Fibroblast of pulmonary artery (primary cell): Measurements from ENCODE around the gene METTL24.
"Not testable (repeated sequence)": the region's sequence is repeated elsewhere in the genome, so short reads cannot be mapped to it uniquely, and the experiment has no call there.

Experiments
- DNase-seq: peaks from one replicate; pipeline ENCODE4 v3.0.0-alpha.2; 2010; ENCODE audit warnings: low read depth
- H3K4me3 ChIP-seq: replicated peaks from 2 replicates; pipeline ENCODE4 v1.5.1; 2011; ENCODE audit warnings: low read depth, mild to moderate bottlenecking, control low read depth, low read length, moderate library complexity
- TF ChIP-seq, protein P1 (sequence below): IDR thresholded peaks from 2 replicates; pipeline ENCODE4 v1.5.1; 2011; ENCODE audit warnings: mild to moderate bottlenecking, control low read depth, low read length, inconsistent platforms; ENCODE audit errors: missing control alignments

Gene METTL24

DNA sequence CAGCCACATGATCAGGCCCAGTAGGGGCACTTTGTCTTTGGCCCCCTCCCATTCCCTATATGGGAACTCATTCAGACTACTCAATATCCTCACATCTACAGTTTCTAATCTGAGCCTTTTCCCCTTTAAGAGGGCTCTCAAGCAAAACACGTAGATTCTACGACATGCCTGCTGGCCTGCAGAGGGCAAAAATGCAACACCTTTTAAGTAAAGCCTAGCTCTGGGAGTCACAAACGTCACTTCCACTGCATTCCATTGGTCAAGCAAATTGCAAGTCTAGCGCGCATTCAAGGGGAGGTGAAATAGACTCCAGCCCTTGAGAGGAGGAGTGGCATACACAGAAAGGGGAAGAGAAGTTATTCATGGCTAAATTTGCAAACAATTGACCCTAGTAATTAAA, 107.3 kb downstream of the METTL24 start:
- no peak for DNase-seq
- TF ChIP-seq, protein P1, sequence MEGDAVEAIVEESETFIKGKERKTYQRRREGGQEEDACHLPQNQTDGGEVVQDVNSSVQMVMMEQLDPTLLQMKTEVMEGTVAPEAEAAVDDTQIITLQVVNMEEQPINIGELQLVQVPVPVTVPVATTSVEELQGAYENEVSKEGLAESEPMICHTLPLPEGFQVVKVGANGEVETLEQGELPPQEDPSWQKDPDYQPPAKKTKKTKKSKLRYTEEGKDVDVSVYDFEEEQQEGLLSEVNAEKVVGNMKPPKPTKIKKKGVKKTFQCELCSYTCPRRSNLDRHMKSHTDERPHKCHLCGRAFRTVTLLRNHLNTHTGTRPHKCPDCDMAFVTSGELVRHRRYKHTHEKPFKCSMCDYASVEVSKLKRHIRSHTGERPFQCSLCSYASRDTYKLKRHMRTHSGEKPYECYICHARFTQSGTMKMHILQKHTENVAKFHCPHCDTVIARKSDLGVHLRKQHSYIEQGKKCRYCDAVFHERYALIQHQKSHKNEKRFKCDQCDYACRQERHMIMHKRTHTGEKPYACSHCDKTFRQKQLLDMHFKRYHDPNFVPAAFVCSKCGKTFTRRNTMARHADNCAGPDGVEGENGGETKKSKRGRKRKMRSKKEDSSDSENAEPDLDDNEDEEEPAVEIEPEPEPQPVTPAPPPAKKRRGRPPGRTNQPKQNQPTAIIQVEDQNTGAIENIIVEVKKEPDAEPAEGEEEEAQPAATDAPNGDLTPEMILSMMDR, result no peak
- H3K4me3 ChIP-seq, result no peak overlapping the region

DNA sequence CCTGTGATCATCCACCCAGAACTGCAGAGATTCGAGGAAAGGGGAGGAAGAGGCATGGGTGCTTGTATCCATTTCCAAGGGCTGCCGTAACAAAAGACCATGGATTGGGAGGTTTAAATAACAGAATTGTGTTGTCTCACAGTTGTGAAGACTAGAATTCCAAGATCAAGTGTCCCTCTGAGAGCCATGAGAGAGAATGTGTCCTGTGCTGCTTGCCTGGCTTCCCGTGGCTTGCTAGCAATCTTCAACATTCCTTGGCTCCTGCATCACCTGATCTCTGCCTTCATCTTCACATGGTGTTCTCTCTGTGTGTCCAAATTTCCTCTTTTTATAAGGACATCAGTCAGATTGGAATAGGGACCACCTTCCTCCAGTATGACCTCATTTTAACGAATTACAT, 108.1 kb downstream of the METTL24 start:
- TF ChIP-seq, protein P1, result no peak
- DNase-seq, result no peak

DNA sequence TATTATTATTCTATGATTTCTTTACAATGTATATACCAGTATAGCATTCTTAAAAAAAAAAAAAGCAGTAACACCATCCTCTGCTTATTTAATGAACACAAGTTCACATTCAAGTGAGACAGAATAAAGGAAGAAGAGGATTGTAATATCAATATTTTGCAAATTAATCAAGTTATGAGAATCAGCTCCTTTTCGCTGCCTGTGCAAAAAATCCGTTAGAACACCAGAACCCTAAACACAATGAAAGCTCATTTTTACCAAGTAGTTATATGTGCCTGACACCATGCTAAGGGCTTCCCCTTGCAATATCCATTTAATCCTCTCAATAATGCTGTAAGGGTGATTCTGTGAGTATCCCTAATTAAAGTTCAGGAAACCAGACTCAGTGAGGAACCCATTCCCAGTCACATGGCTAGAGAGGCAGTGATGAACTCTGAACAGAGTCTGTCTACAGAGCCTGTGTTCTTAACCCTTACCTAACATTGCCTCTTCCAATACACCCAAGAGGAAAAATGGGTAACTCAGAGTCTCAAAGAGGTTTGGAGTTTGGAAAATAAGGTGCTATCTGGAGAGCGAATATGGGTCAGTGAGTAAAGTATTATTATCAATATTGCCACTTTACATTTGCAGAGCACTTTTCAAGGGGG, 111.1 kb downstream of the METTL24 start:
- no peak overlapping the region for H3K4me3 ChIP-seq
- TF ChIP-seq, protein P1, result no peak
- no peak for DNase-seq

More for the DNA sequence above, 108.1 kb downstream of the METTL24 start:
- no peak overlapping the region for H3K4me3 ChIP-seq

DNA sequence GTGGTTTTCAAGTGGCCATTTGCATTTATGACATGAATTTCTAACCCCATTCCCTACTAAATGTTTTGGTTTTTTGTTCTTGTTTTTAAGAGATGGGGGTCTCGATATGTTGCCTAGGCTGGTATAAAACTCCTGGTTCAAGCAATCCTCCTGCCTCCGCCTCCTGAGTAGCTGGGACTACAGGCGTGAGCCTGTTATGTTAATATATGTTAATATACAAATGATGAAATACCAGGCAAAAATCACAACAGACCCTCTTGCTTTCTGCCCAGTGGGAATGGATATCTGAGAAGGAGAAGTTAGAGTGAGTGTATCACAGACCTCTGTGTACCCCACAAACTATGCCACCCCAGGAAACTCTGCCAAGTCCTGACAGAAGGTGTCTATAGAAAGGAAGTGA, 111.8 kb downstream of the METTL24 start:
- H3K4me3 ChIP-seq, result no peak overlapping the region
- TF ChIP-seq, protein P1, result no peak
- no peak for DNase-seq

DNA sequence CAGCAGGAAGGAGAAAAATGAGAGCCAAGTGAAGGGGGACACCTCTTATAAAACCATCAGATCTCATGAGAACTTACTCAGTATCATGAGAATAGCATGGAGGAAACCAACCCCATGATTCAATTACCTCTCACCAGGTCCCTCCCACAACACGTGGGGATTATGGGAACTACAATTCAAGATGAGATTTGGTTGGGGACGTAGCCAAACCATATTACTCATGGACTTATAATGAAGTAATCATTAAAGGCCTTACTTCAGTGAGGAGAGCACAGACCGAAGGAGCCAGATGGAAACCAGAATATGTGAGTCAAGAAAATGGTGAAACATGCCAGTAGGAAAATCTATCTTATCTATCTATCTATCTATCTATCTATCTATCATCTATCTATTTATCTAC, 113.5 kb downstream of the METTL24 start:
- not testable (repeated sequence) for H3K4me3 ChIP-seq, DNase-seq

DNA sequence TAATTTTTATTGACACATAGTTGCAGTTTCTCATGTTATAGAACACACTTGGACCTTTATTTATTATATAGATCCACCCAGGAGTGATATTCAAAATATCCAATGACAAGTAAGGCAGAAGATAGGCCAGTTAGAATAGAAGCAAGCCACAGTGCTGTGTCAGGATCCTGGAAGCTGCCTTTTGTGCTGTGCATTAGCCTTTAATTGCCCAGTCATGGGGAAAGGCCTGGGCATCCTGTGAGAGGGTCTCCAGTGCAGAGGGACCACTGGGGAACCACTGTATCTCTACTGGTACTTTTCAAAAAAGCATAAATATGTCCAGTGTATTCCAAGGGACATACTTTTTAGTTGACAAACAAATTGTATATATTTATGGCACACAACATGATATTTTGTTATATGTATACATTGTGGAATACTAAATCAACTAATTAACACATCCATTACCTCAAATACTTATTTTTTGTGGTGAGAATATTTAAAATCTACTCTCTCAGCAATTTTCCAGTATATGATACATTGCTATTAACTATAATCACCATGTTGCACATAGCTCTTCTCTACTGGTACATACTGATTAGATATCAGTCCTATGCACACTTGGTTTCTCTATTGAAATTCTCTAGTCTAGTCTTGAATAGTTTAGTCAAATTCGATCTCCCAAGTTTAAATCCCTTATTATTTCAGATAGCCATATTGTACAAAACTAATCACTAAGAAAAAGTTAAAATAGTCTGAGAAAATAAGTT, 118.4 kb downstream of the METTL24 start:
- TF ChIP-seq, protein P1, result no peak
- DNase-seq, result no peak
- no peak overlapping the region for H3K4me3 ChIP-seq

DNA sequence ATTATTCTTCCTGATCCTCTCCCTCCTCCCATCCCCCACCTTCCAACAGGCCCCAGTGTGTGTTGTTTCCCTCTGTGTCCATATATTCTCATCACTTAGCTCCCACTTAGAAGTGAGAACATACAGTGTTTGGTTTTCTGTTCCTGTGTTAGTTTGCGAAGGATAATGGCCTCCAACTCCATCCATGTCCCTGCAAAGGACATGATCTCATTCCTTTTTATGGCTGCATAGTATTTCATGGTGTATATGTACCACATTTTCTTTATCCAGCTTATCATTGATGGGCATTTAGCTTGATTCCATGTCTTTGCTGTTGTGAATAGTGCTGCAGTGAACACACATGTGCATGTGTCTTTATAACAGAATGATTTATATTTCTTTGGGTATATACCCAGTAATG, 122.1 kb downstream of the METTL24 start:
- not testable (repeated sequence) for H3K4me3 ChIP-seq, DNase-seq
